Measurements from ENCODE around the gene CLEC2A. TPM values are rescaled to one million over a fixed set of nuclear protein-coding genes. Genes with fewer than 3 reads are reported as not detected.

The CLEC2A gene, protein sequence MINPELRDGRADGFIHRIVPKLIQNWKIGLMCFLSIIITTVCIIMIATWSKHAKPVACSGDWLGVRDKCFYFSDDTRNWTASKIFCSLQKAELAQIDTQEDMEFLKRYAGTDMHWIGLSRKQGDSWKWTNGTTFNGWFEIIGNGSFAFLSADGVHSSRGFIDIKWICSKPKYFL
- total RNA-seq, result not detected in 2 replicates

GRCh38 chr12:9932270-9932669, at the start of gene CLEC2A:
Gene CLEC2A (minus strand): TSS chr12:9932370. CDS start chr12:9932329, 41 bp downstream.

GRCh38 chr12:9971181-9971580, 39.0 kb upstream of the CLEC2A start, which contains the start of gene CLEC12A:
Gene CLEC12A (plus strand): TSS chr12:9971409. CDS start chr12:9971597, 188 bp downstream.

GRCh38 chr12:9881246-9881645, 50.9 kb downstream of the CLEC2A start, which contains the start of gene KLRF2:
Gene KLRF2 (plus strand): TSS chr12:9881489. CDS start chr12:9881596, 107 bp downstream.

DNA sequence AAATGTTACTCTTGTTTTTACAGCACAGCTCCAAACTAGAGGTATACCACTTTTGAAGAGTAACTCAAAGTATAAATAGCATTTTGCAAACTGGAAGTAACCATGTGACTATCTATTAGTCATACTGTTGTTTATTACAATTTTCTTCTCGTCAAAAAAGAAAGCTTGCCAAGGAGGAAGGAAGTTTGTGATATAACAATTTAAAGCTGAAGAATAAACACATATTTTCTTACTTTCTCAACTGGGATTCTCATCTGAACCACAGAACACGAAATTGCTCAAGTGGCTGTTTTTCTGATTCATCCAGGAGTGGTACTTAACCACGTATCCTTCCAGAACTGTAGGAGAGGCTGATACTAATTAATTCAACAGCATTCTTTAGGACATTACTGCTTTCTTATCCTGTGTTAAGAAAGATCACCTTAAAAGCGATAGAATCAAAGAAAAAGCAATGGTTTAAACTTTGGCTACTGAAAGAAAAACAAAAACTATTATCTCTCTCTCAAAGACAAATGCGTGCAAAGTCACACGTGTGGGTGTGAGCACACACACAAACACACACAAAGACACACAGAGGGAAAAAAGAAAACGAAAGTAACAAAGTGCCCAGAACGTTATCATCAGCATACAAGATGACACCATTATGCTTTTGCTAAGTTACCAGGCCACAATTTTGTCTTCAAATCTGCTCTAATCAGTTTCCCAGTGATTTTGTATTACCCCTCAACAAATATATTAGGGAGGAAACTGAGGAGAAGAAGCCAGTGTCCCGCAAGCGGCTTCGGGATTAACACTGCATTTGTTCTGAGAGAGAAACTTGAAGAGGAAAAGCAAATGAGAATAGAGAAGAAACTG, 62.6 kb downstream of the CLEC2A start, which contains the start of gene CLEC2B:
Gene CLEC2B (minus strand): TSS at position 48 of the 855 bp plus-strand sequence.

Other genes starting within 250 kb of the CLEC2A start
- gene CLECL1, start 199.3 kb downstream of the CLEC2A start, total RNA-seq, result not detected in 2 replicates
- not detected in 2 replicates for gene CD69, start 171.5 kb downstream of the CLEC2A start, total RNA-seq
- gene KLRF1, start 104.9 kb downstream of the CLEC2A start, total RNA-seq, result 0.16 TPM in 1 of 2 replicates, not detected in the other
- gene CLEC2B, start 63.0 kb downstream of the CLEC2A start, total RNA-seq, result 18.8 and 18.9 TPM in 2 replicates
- not detected in 2 replicates for gene KLRF2, start 50.9 kb downstream of the CLEC2A start, total RNA-seq
- 0.65 TPM in 1 of 2 replicates, not detected in the other for gene CLEC12A, start 39.0 kb upstream of the CLEC2A start, total RNA-seq
- gene CLEC1B, start 66.8 kb upstream of the CLEC2A start, total RNA-seq, result not detected in 2 replicates
- gene CLEC12B, start 78.3 kb upstream of the CLEC2A start, total RNA-seq, result under 0.01 TPM in 1 of 2 replicates, not detected in the other
- gene CLEC9A, start 98.3 kb upstream of the CLEC2A start, total RNA-seq, result not detected in 2 replicates
- 0.16 and 0.85 TPM in 2 replicates for gene CLEC1A, start 166.6 kb upstream of the CLEC2A start, total RNA-seq
- gene CLEC7A, start 197.8 kb upstream of the CLEC2A start, total RNA-seq, result not detected in 2 replicates
- 0.24 and 0.49 TPM in 2 replicates for gene OLR1, start 239.8 kb upstream of the CLEC2A start, total RNA-seq
- not detected in 2 replicates for gene TMEM52B, start 246.7 kb upstream of the CLEC2A start, total RNA-seq

Data from hair follicle dermal papilla cell (primary cell).